NCI-H526 treated with DMSO at 0.1 percent for 48 hours (cell line): Measurements from ENCODE around the gene JHY.
"Not testable (repeated sequence)": the region's sequence is repeated elsewhere in the genome, so short reads cannot be mapped to it uniquely, and the experiment has no call there.

Source experiments
- DNase-seq: peaks from one replicate; lab custom pipeline; 2025; lab: John Stamatoyannopoulos, UW

JHY gene

GRCh38 chr11:122882189-122882856 lies at the start of gene JHY:
JHY (plus strand) TSS chr11:122882759; CDS start chr11:122885850, 3,091 bp downstream.
- DNase-seq: peak; percentile 78

GRCh38 chr11:122833846-122834464 lies 48.6 kb upstream of the JHY start:
- no peak for DNase-seq

GRCh38 chr11:122836916-122837315 lies 45.6 kb upstream of the JHY start:
- DNase-seq: no peak

- DNase-seq: no peak
These were observed 44.8 kb upstream of the JHY start for GRCh38 chr11:122837528-122838346.

- peak; percentile 34 for DNase-seq
These were observed 39.0 kb upstream of the JHY start for GRCh38 chr11:122843281-122844141.

- DNase-seq: no peak
These were observed 35.1 kb upstream of the JHY start for GRCh38 chr11:122847466-122847865.

GRCh38 chr11:122848186-122848585 lies 34.4 kb upstream of the JHY start:
- DNase-seq: no peak

GRCh38 chr11:122850076-122850631 lies 32.4 kb upstream of the JHY start:
- no peak for DNase-seq

GRCh38 chr11:122851366-122851966 lies 31.1 kb upstream of the JHY start:
- DNase-seq: no peak

- no peak for DNase-seq
These were observed 30.3 kb upstream of the JHY start for GRCh38 chr11:122852074-122852795.

- no peak for DNase-seq
These were observed 29.8 kb upstream of the JHY start for GRCh38 chr11:122852796-122853160.

- no peak for DNase-seq
These were observed 29.3 kb upstream of the JHY start for GRCh38 chr11:122853261-122853660.

- DNase-seq: peak; percentile 93
These were observed 28.6 kb upstream of the JHY start for GRCh38 chr11:122853971-122854446.

GRCh38 chr11:122861631-122862030 lies 20.9 kb upstream of the JHY start:
- DNase-seq: no peak

GRCh38 chr11:122862091-122862490 lies 20.5 kb upstream of the JHY start:
- no peak for DNase-seq

GRCh38 chr11:122863154-122863553 lies 19.4 kb upstream of the JHY start:
- not testable (repeated sequence) for DNase-seq

GRCh38 chr11:122863704-122864326 lies 18.7 kb upstream of the JHY start:
- DNase-seq: peak; percentile 56

- DNase-seq: no peak
These were observed 18.0 kb upstream of the JHY start for GRCh38 chr11:122864386-122865115.

GRCh38 chr11:122869622-122870021 lies 12.9 kb upstream of the JHY start:
- no peak for DNase-seq
